Measurements from ENCODE around the gene CHST14.
"Not testable (repeated sequence)": the region's sequence is repeated elsewhere in the genome, so short reads cannot be mapped to it uniquely, and the experiment has no call there.

CHST14 gene

GRCh38 chr15:40446144-40446543 lies 24.6 kb upstream of the CHST14 start:
- DNase-seq (no peak), ATAC-seq (replicated peaks) (no peak)
- Mint-ChIP-seq H3K4me3 (no peak overlapping the region), H3K36me3 (ENCODE audit: insufficient read depth) (peaks cover 8% of the 10 kb centered on the region), H3K27me3 (no peaks in the 10 kb centered on the region), H3K9me3 (no peaks in the 10 kb centered on the region), H3K27ac (peak overlapping the region in 1 of 2 donors; percentile 60), H3K4me1 (ENCODE audit: low read depth in 2 of 2) (peaks cover 50 to 54% of the 10 kb centered on the region in 2 donors)

GRCh38 chr15:40448354-40448753 lies 22.4 kb upstream of the CHST14 start:
- Mint-ChIP-seq H3K4me3 (no peak overlapping the region), H3K36me3 (ENCODE audit: insufficient read depth) (peaks cover 2% of the 10 kb centered on the region), H3K4me1 (ENCODE audit: low read depth in 2 of 2) (peaks cover 61 to 63% of the 10 kb centered on the region in 2 donors), H3K27me3 (no peaks in the 10 kb centered on the region), H3K27ac (no peak overlapping the region), H3K9me3 (no peaks in the 10 kb centered on the region)
- DNase-seq (no peak), ATAC-seq (replicated peaks) (no peak)

GRCh38 chr15:40449275-40449674 lies 21.5 kb upstream of the CHST14 start:
- Mint-ChIP-seq H3K9me3 (no peaks in the 10 kb centered on the region), H3K36me3 (ENCODE audit: insufficient read depth) (peaks cover 5% of the 10 kb centered on the region), H3K27ac (peak overlapping the region; percentile 85 to 86), H3K4me3 (peak overlapping the region in 1 of 2 donors; percentile 4), H3K27me3 (no peaks in the 10 kb centered on the region), H3K4me1 (ENCODE audit: low read depth in 2 of 2) (peaks cover 60 to 63% of the 10 kb centered on the region in 2 donors)
- ATAC-seq (replicated peaks) (no peak), DNase-seq (no peak)

GRCh38 chr15:40450047-40450446 lies 20.7 kb upstream of the CHST14 start:
- Mint-ChIP-seq H3K27me3 (no peaks in the 10 kb centered on the region), H3K27ac (peak overlapping the region; percentile 85 to 86), H3K36me3 (ENCODE audit: insufficient read depth) (peaks cover 10% of the 10 kb centered on the region), H3K4me1 (ENCODE audit: low read depth in 2 of 2) (peaks cover 61 to 62% of the 10 kb centered on the region in 2 donors), H3K9me3 (no peaks in the 10 kb centered on the region), H3K4me3 (no peak overlapping the region)
- ATAC-seq (replicated peaks) = no peak
- DNase-seq = no peak

- peaks cover 11% of the 10 kb centered on the region for H3K36me3 Mint-ChIP-seq (ENCODE audit: insufficient read depth)
- H3K4me3 Mint-ChIP-seq = peak overlapping the region; percentile 55 to 75
- no peaks in the 10 kb centered on the region for H3K27me3 Mint-ChIP-seq
- ATAC-seq (replicated peaks) (no peak), DNase-seq (no peak)
- no peaks in the 10 kb centered on the region for H3K9me3 Mint-ChIP-seq
- peaks cover 65 to 69% of the 10 kb centered on the region in 2 donors for H3K4me1 Mint-ChIP-seq (ENCODE audit: low read depth in 2 of 2)
- H3K27ac Mint-ChIP-seq = peak overlapping the region; percentile 88 to 92
Observed at GRCh38 chr15:40451527-40452158, 19.1 kb upstream of the CHST14 start.

- ATAC-seq (replicated peaks) (peak; percentile 72), DNase-seq (no peak)
- H3K4me3 Mint-ChIP-seq = peak overlapping the region; percentile 74 to 75
- no peaks in the 10 kb centered on the region for H3K27me3 Mint-ChIP-seq
- H3K4me1 Mint-ChIP-seq (ENCODE audit: low read depth in 2 of 2) = peaks cover 62 to 70% of the 10 kb centered on the region in 2 donors
- peak overlapping the region; percentile 88 to 92 for H3K27ac Mint-ChIP-seq
- peaks cover 11% of the 10 kb centered on the region for H3K36me3 Mint-ChIP-seq (ENCODE audit: insufficient read depth)
- no peaks in the 10 kb centered on the region for H3K9me3 Mint-ChIP-seq
Observed at GRCh38 chr15:40452296-40453090, 18.3 kb upstream of the CHST14 start.

- peaks cover 67 to 74% of the 10 kb centered on the region in 2 donors for H3K4me1 Mint-ChIP-seq (ENCODE audit: low read depth in 2 of 2)
- peak overlapping the region; percentile 88 to 92 for H3K27ac Mint-ChIP-seq
- peaks cover 10% of the 10 kb centered on the region for H3K36me3 Mint-ChIP-seq (ENCODE audit: insufficient read depth)
- peak overlapping the region; percentile 74 to 75 for H3K4me3 Mint-ChIP-seq
- peak; percentile 77 for ATAC-seq (replicated peaks)
- H3K27me3 Mint-ChIP-seq, H3K9me3 Mint-ChIP-seq, DNase-seq: not testable (repeated sequence)
Observed at GRCh38 chr15:40453941-40454340, 16.8 kb upstream of the CHST14 start.

- Mint-ChIP-seq H3K4me3 (peak overlapping the region; percentile 56 to 75), H3K27me3 (no peaks in the 10 kb centered on the region), H3K9me3 (no peaks in the 10 kb centered on the region), H3K36me3 (ENCODE audit: insufficient read depth) (peaks cover 14% of the 10 kb centered on the region), H3K27ac (peak overlapping the region; percentile 88 to 92), H3K4me1 (ENCODE audit: low read depth in 2 of 2) (peaks cover 60 to 70% of the 10 kb centered on the region in 2 donors)
- ATAC-seq (replicated peaks) = no peak
- no peak for DNase-seq
Observed at GRCh38 chr15:40454904-40455391, 15.8 kb upstream of the CHST14 start.

- Mint-ChIP-seq H3K9me3 (no peaks in the 10 kb centered on the region), H3K27me3 (no peaks in the 10 kb centered on the region), H3K4me1 (ENCODE audit: low read depth in 2 of 2) (peaks cover 53 to 60% of the 10 kb centered on the region in 2 donors), H3K36me3 (ENCODE audit: insufficient read depth) (peaks cover 17% of the 10 kb centered on the region), H3K27ac (peak overlapping the region; percentile 88 to 92), H3K4me3 (peak overlapping the region in 1 of 2 donors; percentile 75)
- no peak for ATAC-seq (replicated peaks)
- no peak for DNase-seq
Observed at GRCh38 chr15:40456299-40456712, 14.5 kb upstream of the CHST14 start.

GRCh38 chr15:40456738-40457137 lies 14.0 kb upstream of the CHST14 start:
- H3K36me3 Mint-ChIP-seq (ENCODE audit: insufficient read depth) = peaks cover 19% of the 10 kb centered on the region
- no peaks in the 10 kb centered on the region for H3K9me3 Mint-ChIP-seq
- no peaks in the 10 kb centered on the region for H3K27me3 Mint-ChIP-seq
- peak overlapping the region in 1 of 2 donors; percentile 75 for H3K4me3 Mint-ChIP-seq
- no peak for ATAC-seq (replicated peaks)
- DNase-seq = no peak
- peaks cover 49 to 57% of the 10 kb centered on the region in 2 donors for H3K4me1 Mint-ChIP-seq (ENCODE audit: low read depth in 2 of 2)
- peak overlapping the region in 1 of 2 donors; percentile 88 for H3K27ac Mint-ChIP-seq

- Mint-ChIP-seq H3K4me3 (no peak overlapping the region), H3K36me3 (ENCODE audit: insufficient read depth) (peaks cover 23% of the 10 kb centered on the region), H3K9me3 (no peaks in the 10 kb centered on the region), H3K27me3 (no peaks in the 10 kb centered on the region), H3K27ac (no peak overlapping the region), H3K4me1 (ENCODE audit: low read depth in 2 of 2) (peaks cover 30 to 38% of the 10 kb centered on the region in 2 donors)
- DNase-seq (no peak), ATAC-seq (replicated peaks) (no peak)
Observed at GRCh38 chr15:40458495-40459371, 12.1 kb upstream of the CHST14 start.

GRCh38 chr15:40459391-40460015 lies 11.3 kb upstream of the CHST14 start:
- Mint-ChIP-seq H3K4me1 (ENCODE audit: low read depth in 2 of 2) (peaks cover 22 to 30% of the 10 kb centered on the region in 2 donors), H3K27me3 (no peaks in the 10 kb centered on the region), H3K9me3 (no peaks in the 10 kb centered on the region), H3K27ac (peak overlapping the region in 1 of 2 donors; percentile 66), H3K4me3 (no peak overlapping the region), H3K36me3 (ENCODE audit: insufficient read depth) (peaks cover 23% of the 10 kb centered on the region)
- no peak for ATAC-seq (replicated peaks)
- DNase-seq = no peak

Measured in effector memory CD8-positive, alpha-beta T cell (primary cell).